Breast epithelium (tissue), 3 donors: ENCODE results near the gene GPR87.

ENCODE experiments used
- POLR2A ChIP-seq: fragments of 450-650 bp; IDR thresholded peaks from one replicate; pipeline ENCODE4 v1.6.1; 2016; ENCODE audit warnings: antibody characterized with exemption, mild to moderate bottlenecking, moderate library complexity
- TF ChIP-seq, protein P1 (sequence below), 3 donors: fragments of 450-650 bp; IDR thresholded peaks; one replicate each; pipeline ENCODE4 v1.5.1; 2016 to 2017; ENCODE audit warnings: antibody characterized with exemption in 3 of 3, mild to moderate bottlenecking in 3 of 3, moderate library complexity in 3 of 3

DNA sequence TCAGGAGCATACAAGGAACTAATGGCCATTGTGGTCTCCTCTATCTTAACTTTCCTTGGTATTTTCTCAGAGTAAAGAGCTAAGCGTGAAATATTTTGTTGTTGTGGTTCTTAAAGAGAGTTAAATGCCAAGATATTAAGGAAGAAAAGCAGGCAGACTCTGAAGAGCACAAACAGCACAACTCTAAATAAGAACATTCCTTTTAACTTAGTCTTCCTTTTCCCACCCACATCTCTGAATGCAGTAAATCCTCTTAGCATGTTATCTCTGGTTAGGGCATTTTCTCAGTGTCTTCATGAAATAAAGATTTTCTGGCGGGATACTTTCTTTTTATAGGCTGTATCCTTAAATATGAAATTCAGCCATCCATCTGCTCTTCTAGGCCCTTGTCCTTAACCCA lies 1.5 kb downstream of the GPR87 start:
- TF ChIP-seq, protein P1, sequence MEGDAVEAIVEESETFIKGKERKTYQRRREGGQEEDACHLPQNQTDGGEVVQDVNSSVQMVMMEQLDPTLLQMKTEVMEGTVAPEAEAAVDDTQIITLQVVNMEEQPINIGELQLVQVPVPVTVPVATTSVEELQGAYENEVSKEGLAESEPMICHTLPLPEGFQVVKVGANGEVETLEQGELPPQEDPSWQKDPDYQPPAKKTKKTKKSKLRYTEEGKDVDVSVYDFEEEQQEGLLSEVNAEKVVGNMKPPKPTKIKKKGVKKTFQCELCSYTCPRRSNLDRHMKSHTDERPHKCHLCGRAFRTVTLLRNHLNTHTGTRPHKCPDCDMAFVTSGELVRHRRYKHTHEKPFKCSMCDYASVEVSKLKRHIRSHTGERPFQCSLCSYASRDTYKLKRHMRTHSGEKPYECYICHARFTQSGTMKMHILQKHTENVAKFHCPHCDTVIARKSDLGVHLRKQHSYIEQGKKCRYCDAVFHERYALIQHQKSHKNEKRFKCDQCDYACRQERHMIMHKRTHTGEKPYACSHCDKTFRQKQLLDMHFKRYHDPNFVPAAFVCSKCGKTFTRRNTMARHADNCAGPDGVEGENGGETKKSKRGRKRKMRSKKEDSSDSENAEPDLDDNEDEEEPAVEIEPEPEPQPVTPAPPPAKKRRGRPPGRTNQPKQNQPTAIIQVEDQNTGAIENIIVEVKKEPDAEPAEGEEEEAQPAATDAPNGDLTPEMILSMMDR (IDR thresholded peaks at IDR 0.05): no peak
- TF ChIP-seq POLR2A: no peak
